HG03460 (cell line): Measurements from ENCODE around the gene PLCXD1.
"Not testable (repeated sequence)": the region's sequence is repeated elsewhere in the genome, so short reads cannot be mapped to it uniquely, and the experiment has no call there.

ENCODE experiments used
- ATAC-seq: cut with Tn5 transposase; IDR thresholded peaks from one replicate; pipeline ENCODE4 v1.9.1; 2021; ENCODE audit not compliant: unreplicated experiment

The PLCXD1 gene

GRCh38 chrX:316351-317325 is 35.5 kb downstream of the PLCXD1 start:
- no peak for ATAC-seq

GRCh38 chrX:317424-318067 is 36.4 kb downstream of the PLCXD1 start:
- ATAC-seq: no peak

- ATAC-seq: peak; percentile 59
Measured at GRCh38 chrX:318068-318738, 37.0 kb downstream of the PLCXD1 start.

- peak; percentile 79 for ATAC-seq
Measured at GRCh38 chrX:318739-319578, 37.8 kb downstream of the PLCXD1 start, which contains the start of gene GTPBP6. TSS of gene GTPBP6 (minus strand) at chrX:318796. CDS start at chrX:318787, 9 bp downstream.

GRCh38 chrX:319579-320125 is 38.5 kb downstream of the PLCXD1 start:
- ATAC-seq: no peak

- ATAC-seq: no peak
Measured at GRCh38 chrX:320126-320783, 39.1 kb downstream of the PLCXD1 start.

GRCh38 chrX:323721-324628 is 42.8 kb downstream of the PLCXD1 start:
- no peak for ATAC-seq

- not testable (repeated sequence) for ATAC-seq
Measured at GRCh38 chrX:324664-325063, 43.5 kb downstream of the PLCXD1 start.

GRCh38 chrX:327660-328126 is 46.5 kb downstream of the PLCXD1 start:
- ATAC-seq: no peak

GRCh38 chrX:329291-329910 is 48.2 kb downstream of the PLCXD1 start:
- no peak for ATAC-seq

- ATAC-seq: not testable (repeated sequence)
Measured at GRCh38 chrX:330141-330725, 49.1 kb downstream of the PLCXD1 start.

- no peak for ATAC-seq
Measured at GRCh38 chrX:330726-331150, 49.6 kb downstream of the PLCXD1 start.

GRCh38 chrX:331151-331824 is 50.1 kb downstream of the PLCXD1 start:
- ATAC-seq: no peak

GRCh38 chrX:331825-332495 is 50.8 kb downstream of the PLCXD1 start:
- no peak for ATAC-seq

GRCh38 chrX:332496-332860 is 51.3 kb downstream of the PLCXD1 start:
- ATAC-seq: no peak

GRCh38 chrX:332916-333610 is 51.9 kb downstream of the PLCXD1 start:
- no peak for ATAC-seq
